Measurements from ENCODE around the gene YPEL3.
A peak's percentile ranks its signal among the peaks of the same experiment; 100 is the strongest.

YPEL3 gene

GRCh38 chr16:30068333-30068732 is 27.7 kb downstream of the YPEL3 start:
- Histone ChIP-seq H3K4me3 (ENCODE audit: low read depth, low read length) (no peak overlapping the region), H3K4me2 (ENCODE audit: low read length) (peak overlapping the region; percentile 52), H3K9me3 (ENCODE audit: control insufficient read depth, low read length) (no peaks in the 10 kb centered on the region), H3K27ac (peak overlapping the region; percentile 24), H3K4me1 (peaks cover 37% of the 10 kb centered on the region), H3K79me2 (peaks cover 37% of the 10 kb centered on the region), H3K27me3 (ENCODE audit: control insufficient read depth, insufficient read depth, low read length) (no peaks in the 10 kb centered on the region), H3K9ac (no peak overlapping the region), H2AFZ (no peak overlapping the region), H3K36me3 (ENCODE audit: control insufficient read depth, insufficient read depth, low read length) (peaks cover 5% of the 10 kb centered on the region)
- no peak for TF ChIP-seq CTCF (IDR thresholded peaks at IDR 0.05)

DNA sequence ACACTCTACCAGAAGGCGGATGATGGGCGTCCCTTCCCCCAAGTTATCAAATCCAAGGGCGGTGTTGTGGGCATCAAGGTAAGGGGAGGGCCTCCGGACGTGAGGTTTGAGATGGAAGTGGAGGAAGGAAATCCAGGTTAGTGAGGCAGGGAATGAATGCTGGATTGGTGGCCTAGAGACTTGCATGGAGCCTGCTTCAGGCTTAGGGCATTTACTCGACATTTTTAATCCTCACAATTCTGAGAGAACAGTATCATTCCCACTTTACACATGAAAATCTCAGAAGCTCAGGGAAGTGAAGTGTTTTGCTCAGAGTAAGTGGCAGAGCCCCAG is 28.5 kb downstream of the YPEL3 start:
- no peaks in the 10 kb centered on the region for H3K9me3 ChIP-seq (ENCODE audit: control insufficient read depth, low read length)
- H2AFZ ChIP-seq, result no peak overlapping the region
- H3K4me3 ChIP-seq (ENCODE audit: low read depth, low read length), result peak overlapping the region; percentile 100
- TF ChIP-seq CTCF (IDR thresholded peaks at IDR 0.05), result no peak
- no peaks in the 10 kb centered on the region for H3K27me3 ChIP-seq (ENCODE audit: control insufficient read depth, insufficient read depth, low read length)
- H3K36me3 ChIP-seq (ENCODE audit: control insufficient read depth, insufficient read depth, low read length), result peaks cover 5% of the 10 kb centered on the region
- H3K27ac ChIP-seq, result peak overlapping the region; percentile 99
- H3K79me2 ChIP-seq, result peaks cover 37% of the 10 kb centered on the region
- H3K9ac ChIP-seq, result no peak overlapping the region
- peaks cover 37% of the 10 kb centered on the region for H3K4me1 ChIP-seq
- peak overlapping the region; percentile 64 for H3K4me2 ChIP-seq (ENCODE audit: low read length)

DNA sequence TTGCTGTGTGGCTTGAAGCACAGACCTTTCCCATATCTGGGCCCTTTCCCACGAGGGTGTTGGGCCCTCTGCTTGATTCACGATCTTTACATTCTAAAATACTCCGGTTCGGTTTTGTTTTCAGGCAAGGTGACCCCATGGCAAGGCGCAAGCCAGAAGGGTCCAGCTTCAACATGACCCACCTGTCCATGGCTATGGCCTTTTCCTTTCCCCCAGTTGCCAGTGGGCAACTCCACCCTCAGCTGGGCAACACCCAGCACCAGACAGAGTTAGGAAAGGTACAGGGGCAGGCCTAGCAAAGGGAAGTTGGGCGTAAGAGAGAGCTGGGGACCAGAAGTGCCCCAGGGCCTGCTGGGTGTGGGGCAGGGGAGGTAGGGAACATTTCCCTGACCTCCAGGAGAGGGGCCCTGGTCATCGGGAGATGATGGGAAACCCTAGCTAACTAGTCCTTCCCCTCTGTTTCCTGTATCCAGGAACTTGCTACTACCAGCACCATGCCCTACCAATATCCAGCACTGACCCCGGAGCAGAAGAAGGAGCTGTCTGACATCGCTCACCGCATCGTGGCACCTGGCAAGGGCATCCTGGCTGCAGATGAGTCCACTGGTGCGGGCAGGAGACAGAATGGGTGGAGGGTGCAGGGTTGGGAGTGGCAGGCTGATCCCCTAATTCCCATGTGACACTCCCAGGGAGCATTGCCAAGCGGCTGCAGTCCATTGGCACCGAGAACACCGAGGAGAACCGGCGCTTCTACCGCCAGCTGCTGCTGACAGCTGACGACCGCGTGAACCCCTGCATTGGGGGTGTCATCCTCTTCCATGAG is 29.0 kb downstream of the YPEL3 start:
- Histone ChIP-seq H2AFZ (no peak overlapping the region), H3K36me3 (ENCODE audit: control insufficient read depth, insufficient read depth, low read length) (peaks cover 5% of the 10 kb centered on the region), H3K27ac (peak overlapping the region; percentile 99), H3K79me2 (peaks cover 37% of the 10 kb centered on the region), H3K4me3 (ENCODE audit: low read depth, low read length) (peak overlapping the region; percentile 100), H3K27me3 (ENCODE audit: control insufficient read depth, insufficient read depth, low read length) (no peaks in the 10 kb centered on the region), H3K4me2 (ENCODE audit: low read length) (peak overlapping the region; percentile 64), H3K9me3 (ENCODE audit: control insufficient read depth, low read length) (no peaks in the 10 kb centered on the region), H3K4me1 (peaks cover 37% of the 10 kb centered on the region), H3K9ac (peak overlapping the region; percentile 98)
- no peak for TF ChIP-seq CTCF (IDR thresholded peaks at IDR 0.05)

- peaks cover 41% of the 10 kb centered on the region for H3K4me1 ChIP-seq
- peak overlapping the region; percentile 70 for H2AFZ ChIP-seq
- H3K79me2 ChIP-seq, result peaks cover 37% of the 10 kb centered on the region
- peak overlapping the region; percentile 100 for H3K4me3 ChIP-seq (ENCODE audit: low read depth, low read length)
- H3K36me3 ChIP-seq (ENCODE audit: control insufficient read depth, insufficient read depth, low read length), result peaks cover 5% of the 10 kb centered on the region
- no peaks in the 10 kb centered on the region for H3K27me3 ChIP-seq (ENCODE audit: control insufficient read depth, insufficient read depth, low read length)
- H3K27ac ChIP-seq, result peak overlapping the region; percentile 99
- peak overlapping the region; percentile 98 for H3K9ac ChIP-seq
- TF ChIP-seq CTCF (IDR thresholded peaks at IDR 0.05), result no peak
- no peaks in the 10 kb centered on the region for H3K9me3 ChIP-seq (ENCODE audit: control insufficient read depth, low read length)
- H3K4me2 ChIP-seq (ENCODE audit: low read length), result peak overlapping the region; percentile 64
These were observed 29.9 kb downstream of the YPEL3 start for GRCh38 chr16:30065943-30066760.

Data from parathyroid adenoma (tissue), 2 donors.